ENCODE measurements around the gene CYSLTR2.
"Not testable (repeated sequence)": the region's sequence is repeated elsewhere in the genome, so short reads cannot be mapped to it uniquely, and the experiment has no call there.

The CYSLTR2 gene

DNA sequence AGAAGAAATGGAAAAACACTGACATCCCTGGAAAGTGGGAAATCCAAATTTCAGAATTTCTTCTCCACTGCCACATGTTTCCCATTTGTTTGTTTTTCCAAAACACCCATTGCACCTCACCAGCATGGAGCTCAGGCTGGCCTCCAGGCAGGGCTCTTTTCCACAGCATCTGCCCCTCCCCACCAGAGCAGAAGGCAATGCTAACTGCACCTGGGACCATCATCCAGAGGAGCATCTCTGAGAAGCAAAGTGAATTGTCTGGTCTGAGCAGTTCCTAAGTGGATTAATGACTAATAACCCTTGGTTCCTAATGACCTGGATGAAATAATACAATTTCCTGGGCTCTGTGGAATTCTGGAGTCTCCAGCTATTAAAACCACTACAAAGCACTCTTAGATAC, 8.8 kb upstream of the CYSLTR2 start:
- no peak for DNase-seq (ENCODE audit: low read depth, low spot score)

DNA sequence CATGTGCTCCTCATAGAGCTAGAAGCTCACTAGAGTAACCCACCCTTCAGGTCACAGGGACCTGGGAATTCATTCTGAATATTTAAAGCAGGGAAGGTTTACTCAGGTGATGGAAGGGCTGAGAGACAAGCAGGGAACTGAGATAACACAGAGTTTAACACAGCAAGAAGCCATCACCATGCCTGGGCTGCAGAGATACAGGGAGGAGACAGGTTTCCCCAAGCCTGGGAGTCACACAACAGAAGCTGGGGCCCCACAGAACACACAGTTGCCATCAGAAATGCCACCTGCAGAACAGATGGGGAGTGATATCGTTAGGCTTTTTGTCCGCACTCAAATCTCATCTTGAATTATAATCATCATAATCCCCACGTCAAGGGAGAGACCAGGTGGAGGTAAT, 7.9 kb upstream of the CYSLTR2 start:
- DNase-seq (ENCODE audit: low read depth, low spot score), result no peak

DNA sequence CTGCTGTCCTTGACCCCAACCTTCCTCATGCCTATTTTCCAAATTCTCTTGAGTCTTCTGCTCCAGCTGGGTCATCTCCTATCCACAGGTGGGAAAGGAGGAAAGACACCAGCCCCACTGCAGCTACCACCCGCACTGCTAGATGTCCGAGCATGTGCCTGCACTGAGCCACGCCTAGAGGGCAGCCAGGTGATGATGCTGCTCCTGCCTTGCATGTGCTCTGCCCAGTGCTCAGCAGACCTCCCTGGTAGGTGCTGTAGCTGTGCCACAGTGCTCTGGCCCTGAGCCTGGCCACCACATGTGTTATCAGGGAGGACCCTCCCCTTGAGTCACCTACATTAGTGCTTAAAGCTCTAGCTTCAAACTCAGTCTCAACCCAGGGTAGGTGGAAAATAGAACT, 6.9 kb upstream of the CYSLTR2 start:
- no peak for DNase-seq (ENCODE audit: low read depth, low spot score)

- DNase-seq (ENCODE audit: low read depth, low spot score), result no peak
Measured at GRCh38 chr13:48647625-48648024, 6.1 kb upstream of the CYSLTR2 start.

GRCh38 chr13:48648446-48648845, 5.3 kb upstream of the CYSLTR2 start:
- no peak for DNase-seq (ENCODE audit: low read depth, low spot score)

- no peak for DNase-seq (ENCODE audit: low read depth, low spot score)
Measured at GRCh38 chr13:48652851-48653471, 768 bp upstream of the CYSLTR2 start.

GRCh38 chr13:48654511-48654910, 782 bp downstream of the CYSLTR2 start:
- no peak for DNase-seq (ENCODE audit: low read depth, low spot score)

GRCh38 chr13:48655291-48655690, 1.6 kb downstream of the CYSLTR2 start:
- no peak for DNase-seq (ENCODE audit: low read depth, low spot score)

DNA sequence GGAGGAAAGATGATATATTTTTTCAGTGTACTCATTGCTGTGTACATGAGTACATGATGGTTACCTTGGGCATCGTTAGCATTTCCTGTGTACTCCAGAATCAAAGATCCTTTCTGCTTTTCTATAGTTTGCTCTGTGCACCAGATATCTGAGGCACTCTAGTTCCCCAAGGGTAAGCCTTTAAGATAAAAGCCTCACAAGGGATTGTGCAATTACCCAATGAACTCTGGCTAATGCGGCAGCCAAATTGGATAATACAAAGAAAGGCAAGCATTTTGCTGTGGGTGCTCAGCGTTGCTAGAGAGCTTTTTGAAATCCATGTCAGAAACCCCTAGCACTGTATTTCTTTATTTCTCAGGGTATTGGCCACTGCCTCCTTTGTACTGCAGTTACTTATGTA, 2.9 kb downstream of the CYSLTR2 start:
- no peak for DNase-seq (ENCODE audit: low read depth, low spot score)

DNA sequence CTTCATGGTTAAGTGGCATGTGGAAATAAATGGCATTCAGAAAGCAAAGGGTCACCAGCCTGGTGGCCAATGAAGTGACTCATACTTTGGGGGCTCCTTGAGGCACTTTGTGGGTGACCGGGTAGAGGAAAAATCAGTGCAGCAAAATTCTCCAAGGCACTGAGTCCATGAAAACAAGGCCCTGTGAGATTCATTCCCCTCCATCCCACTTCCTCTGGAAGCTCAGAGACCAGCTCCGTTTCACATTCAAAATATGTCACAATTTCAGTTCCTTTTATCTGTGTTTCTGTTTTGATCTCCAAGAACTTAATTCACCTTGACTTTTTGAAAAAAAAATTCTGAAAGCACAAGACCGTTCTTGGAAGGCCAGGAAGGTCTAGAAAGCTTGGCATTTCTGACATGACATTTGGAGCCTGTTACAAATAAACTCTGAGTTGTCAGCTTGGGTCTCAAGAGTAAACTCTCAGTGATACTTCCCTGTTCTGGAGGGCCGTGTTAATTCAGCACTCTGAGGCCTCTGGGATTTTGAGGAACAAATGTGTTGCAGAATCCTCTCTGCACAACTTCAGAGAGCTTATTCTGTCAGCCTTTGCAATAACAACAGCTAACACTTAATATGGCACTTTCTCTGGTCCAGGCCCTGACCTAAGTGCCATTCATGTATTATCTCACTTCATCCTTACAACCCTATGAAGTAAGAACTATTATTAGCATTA, 6.8 kb downstream of the CYSLTR2 start:
- DNase-seq (ENCODE audit: low read depth, low spot score), result no peak

DNA sequence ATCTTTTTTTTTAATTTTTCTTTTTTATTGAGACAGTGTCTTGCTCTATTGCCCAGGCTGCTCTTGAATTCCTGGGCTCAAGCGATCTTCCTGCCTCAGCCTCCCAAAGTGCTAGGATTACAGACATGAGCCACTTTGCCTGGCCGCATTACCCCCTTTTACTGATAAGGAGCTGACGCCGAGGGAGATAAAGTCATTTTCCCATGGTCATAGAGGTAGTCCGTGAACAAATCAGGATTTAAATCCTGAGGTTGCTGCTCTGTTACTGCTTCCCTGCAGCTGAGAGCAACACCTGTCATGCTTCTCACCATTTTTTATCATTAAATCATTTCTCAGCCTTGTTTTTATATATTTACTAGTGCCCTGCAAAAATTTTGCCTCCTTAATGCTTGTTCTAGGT, 7.4 kb downstream of the CYSLTR2 start:
- DNase-seq (ENCODE audit: low read depth, low spot score), result no peak

DNA sequence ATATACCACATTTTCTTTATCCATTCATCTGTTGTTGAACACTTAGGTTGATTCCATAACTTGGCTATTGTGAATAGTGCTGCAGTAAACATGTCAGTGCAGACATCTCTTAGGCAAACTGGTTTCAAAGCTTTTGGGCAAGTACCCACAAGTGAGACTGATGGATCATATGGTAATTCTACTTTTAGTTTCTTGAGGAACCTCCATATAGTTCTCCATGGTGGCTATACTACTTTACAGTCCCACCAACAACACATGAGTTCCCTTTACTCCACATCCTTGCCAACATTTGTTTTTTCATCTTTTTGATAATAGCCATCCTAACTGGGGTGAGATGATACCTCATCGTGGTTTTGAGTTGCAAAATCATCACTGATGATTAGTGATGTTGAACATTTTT, 8.5 kb downstream of the CYSLTR2 start:
- DNase-seq (ENCODE audit: low read depth, low spot score), result no peak

GRCh38 chr13:48667136-48667535, 13.4 kb downstream of the CYSLTR2 start:
- no peak for DNase-seq (ENCODE audit: low read depth, low spot score)

DNA sequence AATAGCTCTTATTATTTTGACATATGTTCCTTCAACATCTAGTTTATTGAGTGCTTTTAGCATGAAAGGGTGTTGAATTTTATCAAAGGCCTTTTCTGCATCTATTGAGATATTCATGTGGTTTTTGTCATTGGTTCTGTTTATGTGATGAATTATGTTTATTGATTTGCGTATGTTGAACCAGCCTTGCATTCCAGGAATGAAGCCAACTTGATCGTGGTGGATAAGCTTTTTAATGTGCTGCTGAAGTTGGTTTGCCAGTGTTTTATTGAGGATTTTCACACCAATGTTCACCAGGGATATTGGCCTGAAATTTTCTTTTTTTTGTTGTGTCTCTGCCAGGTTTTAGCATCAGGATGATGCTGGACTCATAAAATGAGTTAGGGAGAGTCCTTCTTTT, 17.7 kb downstream of the CYSLTR2 start:
- not testable (repeated sequence) for DNase-seq (ENCODE audit: low read depth, low spot score)

GRCh38 chr13:48675247-48675646, 21.5 kb downstream of the CYSLTR2 start:
- DNase-seq (ENCODE audit: low read depth, low spot score), result no peak

DNA sequence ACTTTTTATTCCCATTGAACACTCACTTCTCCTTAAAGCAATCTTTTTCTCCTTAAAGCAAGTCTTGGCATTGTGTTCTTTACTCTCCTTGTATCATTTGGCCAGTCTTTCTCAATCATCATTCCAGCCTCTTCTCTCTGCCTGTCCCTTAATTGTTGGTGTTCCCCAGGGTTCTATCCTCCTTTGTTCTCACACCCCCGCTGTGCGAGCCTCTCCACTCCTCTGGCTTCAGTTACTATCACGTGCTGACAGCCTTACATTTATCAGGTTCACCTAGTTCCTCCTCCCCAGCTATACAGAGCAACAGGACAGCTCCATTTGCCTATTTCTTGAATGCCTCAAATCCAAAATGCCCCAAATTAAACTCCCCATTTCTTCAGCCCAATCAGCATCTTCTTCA, 24.6 kb downstream of the CYSLTR2 start:
- no peak for DNase-seq (ENCODE audit: low read depth, low spot score)

DNA sequence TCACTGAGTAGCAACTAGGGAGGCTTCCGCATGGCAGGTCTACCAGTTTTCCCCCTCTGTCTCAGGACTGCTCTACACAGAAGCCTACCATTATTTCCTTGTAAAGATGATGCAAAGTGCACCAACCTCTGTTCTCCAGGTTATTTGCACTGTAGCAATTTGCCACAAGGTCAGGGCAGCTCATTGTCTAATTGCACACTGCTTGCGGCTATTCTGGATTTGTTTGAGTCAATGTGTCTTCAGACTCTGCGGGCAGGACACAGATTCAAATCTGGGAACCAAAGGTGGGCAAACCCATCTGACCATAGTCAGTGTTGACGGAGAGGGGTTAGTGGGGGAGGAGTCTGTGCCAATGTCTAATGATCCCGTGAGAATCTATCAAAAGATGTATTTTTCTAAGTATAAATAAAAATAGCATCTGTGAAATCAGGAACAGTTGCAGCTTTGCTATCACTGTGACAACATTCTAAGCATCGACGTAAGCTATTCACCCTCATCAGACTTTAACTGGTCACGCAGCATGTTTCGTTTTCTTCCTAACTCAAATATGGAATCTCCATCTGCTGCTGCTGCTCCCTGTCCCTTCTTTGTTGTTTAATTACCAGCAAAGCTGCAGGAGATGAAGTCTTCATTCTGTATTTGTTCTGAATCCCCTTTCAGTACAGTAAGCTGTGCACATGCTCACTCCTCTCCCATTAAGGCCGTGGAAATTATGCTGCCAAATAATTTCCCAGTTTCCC, 26.4 kb downstream of the CYSLTR2 start:
- no peak for DNase-seq (ENCODE audit: low read depth, low spot score)

DNA sequence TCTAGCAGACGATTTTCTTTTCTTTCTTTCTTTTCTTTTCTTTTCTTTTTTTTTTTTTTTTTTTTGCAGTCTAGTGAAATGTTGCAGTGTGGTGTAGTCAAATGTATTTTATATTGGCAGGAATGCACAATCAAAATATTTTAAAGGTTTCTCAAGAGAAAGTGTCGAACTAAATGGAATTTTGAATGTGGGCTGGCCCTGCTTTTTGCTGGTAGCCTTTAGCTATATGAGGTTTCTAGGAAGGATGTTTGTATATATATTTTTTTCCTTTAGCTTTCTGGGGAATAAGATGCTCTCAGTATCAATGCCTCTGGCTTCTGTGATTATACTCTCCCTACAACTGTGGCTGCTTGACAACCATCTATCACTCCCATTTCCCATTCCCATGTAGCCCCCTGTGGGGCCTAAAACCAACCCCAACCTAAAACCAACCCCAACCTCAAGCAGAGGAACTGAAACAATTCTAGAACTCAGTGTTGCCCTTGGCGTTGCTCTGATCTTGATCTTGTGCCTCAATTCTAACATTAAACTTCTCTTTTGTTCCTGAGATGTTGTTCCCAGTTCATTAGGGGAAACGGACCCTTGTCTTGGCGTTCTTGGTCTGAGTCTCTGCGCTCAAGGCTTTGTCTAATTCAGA, 27.1 kb downstream of the CYSLTR2 start:
- DNase-seq (ENCODE audit: low read depth, low spot score), result no peak

DNA sequence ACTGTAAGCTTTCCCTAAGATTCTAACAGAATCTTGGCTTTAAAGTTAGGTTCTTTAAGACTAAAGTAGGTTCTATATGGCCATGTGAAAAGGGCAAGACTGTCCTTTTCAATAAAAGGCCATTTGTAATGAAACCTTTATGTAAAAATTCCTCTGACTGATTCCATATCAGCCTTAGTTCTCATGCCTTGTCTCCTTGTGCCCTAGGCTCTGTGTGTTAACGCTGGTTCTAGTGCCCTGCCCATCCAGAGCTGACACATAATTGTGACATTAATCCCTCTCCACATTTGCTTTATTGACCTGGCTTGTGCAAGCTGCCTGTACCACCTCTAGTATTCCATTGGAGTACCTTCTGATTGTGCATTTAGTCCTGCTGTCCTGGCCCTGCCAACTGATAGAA, 28.2 kb downstream of the CYSLTR2 start:
- DNase-seq (ENCODE audit: low read depth, low spot score), result no peak

DNA sequence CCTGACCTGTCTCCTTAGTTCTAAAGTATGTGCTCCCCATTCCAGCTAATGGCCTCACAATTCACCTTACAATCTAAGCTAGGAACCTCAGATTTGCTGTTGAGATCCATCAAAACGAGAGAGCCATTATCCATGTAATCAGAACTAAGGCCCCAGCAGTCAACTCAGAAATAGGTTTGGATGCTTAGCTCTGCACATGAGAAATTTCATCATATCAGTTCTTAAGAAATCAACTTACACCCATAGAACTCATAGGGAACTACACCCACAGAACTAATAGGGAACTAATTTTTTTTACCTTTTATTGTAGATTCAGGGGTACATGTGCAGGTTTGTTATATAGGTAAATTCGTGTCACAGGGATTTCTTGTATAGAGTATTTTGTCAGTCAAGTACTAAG, 28.7 kb downstream of the CYSLTR2 start:
- DNase-seq (ENCODE audit: low read depth, low spot score), result no peak

DNA sequence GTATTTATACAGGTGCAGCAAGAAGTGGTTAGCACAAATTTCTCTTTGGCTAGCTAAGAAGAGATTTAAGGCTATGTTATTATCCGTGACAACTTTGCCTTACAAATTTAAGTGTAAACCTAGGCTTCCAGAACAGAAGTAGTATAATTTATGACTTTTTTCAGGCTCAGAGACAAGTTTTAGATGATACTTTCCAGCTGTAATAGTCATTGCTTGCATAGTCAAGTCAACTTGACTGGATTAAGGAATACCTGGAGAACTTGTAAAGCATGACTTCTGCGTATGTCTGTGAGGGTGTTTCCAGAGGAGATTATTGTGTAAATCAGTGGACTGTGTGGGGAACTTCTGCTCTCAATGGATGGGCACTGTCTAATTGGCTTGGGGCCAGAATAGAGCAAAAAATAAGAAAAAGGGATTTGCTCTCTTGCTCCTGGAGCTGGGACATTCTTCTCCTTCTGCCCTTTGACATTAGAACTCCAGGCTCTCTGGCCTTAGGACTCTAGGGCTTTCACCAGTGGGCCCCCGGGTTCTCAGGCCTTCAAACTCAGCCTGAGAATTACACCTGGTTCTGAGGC, 33.0 kb downstream of the CYSLTR2 start:
- DNase-seq (ENCODE audit: low read depth, low spot score), result no peak

DNA sequence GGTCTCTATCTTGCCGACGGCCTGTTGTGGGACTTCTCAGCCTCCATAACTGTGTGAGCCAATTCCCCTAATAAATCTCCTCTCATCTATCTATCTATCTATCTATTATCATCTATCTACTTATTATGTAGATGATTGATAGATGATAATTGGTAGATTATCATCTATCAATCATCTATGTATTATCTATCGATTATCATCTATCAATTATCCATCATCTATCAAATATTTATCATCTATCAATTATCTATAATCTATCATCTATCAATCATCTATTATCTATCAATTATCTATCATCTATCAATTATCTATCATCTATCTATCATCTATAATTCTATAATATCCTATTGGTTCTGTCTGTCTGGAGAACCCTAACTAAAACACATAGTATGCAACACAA, 33.5 kb downstream of the CYSLTR2 start:
- DNase-seq (ENCODE audit: low read depth, low spot score), result no peak

All from iPS DF 19.7 (cell line).